ENCODE data around the gene RFPL1. TPM values are rescaled to one million over a fixed set of nuclear protein-coding genes. Genes with fewer than 3 reads are reported as not detected.

The RFPL1 gene
- total RNA-seq, 2 experiments from 2014 or later = not detected

DNA sequence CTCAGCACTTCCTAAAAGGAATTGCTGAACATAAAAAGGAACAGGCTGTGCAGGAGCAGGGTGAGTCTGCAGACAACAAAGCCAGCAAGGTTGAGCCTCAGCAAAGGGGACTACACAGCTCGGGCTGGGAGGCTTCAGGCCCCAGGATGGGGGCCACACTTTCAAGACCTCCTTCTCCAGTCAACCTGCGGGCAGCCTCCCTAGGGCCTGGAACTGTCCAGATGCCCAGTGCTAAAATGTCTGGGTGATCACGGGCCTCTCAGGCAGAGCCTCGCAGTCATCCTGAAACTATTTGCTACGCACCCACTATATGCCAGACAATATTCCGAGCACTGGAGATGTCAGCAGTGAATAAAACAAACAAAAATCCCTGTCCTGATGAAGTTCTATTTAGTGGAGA, 37.7 kb downstream of the RFPL1 start:
- TF ChIP-seq, protein P1, sequence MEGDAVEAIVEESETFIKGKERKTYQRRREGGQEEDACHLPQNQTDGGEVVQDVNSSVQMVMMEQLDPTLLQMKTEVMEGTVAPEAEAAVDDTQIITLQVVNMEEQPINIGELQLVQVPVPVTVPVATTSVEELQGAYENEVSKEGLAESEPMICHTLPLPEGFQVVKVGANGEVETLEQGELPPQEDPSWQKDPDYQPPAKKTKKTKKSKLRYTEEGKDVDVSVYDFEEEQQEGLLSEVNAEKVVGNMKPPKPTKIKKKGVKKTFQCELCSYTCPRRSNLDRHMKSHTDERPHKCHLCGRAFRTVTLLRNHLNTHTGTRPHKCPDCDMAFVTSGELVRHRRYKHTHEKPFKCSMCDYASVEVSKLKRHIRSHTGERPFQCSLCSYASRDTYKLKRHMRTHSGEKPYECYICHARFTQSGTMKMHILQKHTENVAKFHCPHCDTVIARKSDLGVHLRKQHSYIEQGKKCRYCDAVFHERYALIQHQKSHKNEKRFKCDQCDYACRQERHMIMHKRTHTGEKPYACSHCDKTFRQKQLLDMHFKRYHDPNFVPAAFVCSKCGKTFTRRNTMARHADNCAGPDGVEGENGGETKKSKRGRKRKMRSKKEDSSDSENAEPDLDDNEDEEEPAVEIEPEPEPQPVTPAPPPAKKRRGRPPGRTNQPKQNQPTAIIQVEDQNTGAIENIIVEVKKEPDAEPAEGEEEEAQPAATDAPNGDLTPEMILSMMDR (IDR thresholded peaks at IDR 0.05) = no peak
- POLR2A ChIA-PET = no interaction called here
- Mint-ChIP-seq H3K27me3 (peaks cover 25% of the 10 kb centered on the region), H3K4me3 (no peak overlapping the region), H3K36me3 (ENCODE audit: low read depth) (peaks cover 3% of the 10 kb centered on the region), H3K9me3 (no peaks in the 10 kb centered on the region), H3K27ac (no peak overlapping the region), H3K4me1 (ENCODE audit: low read depth) (peaks cover 10% of the 10 kb centered on the region)
- DNase-seq (no peak), ATAC-seq (no peak)
- CTCF ChIA-PET = no interaction called here
- intact Hi-C loops (cut with micrococcal nuclease) = no loop called here

DNA sequence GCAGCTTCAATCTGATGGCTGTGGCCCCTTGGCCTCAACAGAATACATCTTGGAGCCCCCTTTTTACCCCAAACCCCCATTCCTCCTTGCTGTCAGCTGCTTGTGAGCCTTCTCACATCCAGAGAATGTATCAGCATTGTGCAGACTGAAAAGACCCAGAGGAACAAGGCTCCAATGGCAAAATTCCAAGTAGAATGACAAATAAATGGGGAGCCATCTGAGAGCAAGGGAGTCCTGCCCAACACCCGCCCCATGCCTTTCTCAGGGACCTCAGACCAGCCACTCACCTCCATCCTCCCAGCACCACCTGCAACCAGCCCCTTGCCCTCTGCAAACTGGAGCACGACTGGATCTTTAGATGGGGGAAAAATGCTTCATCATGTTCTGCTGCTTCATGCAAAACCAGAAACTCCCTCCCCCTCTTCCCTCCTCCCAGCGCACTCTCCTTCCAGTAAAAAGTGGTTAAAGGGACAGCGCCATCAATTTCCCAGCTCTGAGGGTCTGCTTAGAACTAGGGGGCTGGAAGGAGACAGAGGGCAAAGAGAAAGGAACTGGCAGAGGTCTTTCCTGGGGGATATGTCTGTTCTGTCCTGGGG, 39.4 kb downstream of the RFPL1 start:
- Mint-ChIP-seq H3K4me3 (no peak overlapping the region), H3K27me3 (peaks cover 34% of the 10 kb centered on the region), H3K9me3 (no peaks in the 10 kb centered on the region), H3K27ac (no peak overlapping the region), H3K36me3 (ENCODE audit: low read depth) (peaks cover 3% of the 10 kb centered on the region), H3K4me1 (ENCODE audit: low read depth) (peaks cover 14% of the 10 kb centered on the region)
- TF ChIP-seq, protein P1 (IDR thresholded peaks at IDR 0.05) = no peak
- DNase-seq = no peak
- ATAC-seq = no peak
- ChIA-PET CTCF (no interaction called here), POLR2A (no interaction called here)
- intact Hi-C loops (cut with micrococcal nuclease) = no loop called here

DNA sequence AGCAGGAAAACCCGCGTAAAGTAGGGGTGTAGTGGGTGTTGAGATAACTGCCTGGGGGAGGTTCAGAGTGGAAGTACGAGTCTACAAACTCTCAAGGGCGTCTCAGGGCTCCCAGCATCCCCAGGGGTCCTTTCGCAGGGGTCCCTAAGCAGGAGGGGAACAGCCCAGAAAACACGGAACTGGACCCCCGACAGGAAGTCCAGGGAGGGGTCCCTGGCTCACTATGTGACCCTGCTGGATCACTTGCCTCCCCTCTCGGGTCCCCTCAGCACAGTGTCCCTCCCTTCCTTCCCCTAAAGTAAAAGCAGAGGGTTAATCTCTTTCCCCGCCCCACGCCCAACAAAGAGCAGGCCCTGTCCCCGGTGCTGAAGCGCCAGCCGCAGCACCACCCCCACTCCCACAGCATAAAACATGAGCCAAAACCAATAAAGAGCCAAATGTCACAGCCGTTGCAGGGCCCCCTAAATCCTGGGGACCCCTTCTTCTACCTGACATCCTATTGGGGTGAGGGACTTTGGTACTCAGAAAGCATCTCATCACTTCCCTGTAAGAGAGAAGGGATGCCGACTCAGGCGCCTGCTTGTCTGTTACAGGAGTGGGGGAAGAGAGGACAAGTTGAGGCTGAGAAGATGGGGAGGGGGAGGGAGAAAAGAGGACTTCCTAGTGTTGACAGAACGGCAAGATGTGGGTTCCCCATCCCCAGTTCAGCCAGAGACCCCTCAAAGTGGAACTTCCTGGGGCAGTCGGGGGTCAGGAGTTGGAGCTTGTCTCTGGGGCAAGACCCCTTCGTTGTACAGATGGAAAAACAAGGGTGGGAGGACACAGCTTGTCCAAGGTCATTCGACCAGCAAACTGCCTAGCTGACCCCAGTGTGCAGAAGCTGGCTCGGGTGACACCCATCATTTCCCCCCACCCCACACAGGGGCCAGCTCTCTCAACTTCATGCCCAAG, 40.2 kb downstream of the RFPL1 start:
- H3K27me3 Mint-ChIP-seq = peaks cover 34% of the 10 kb centered on the region
- no peak for ATAC-seq
- CTCF ChIA-PET = interaction anchor here (0.9 kb wide), 1 partner anchor 9 kb away, joined by 3 read pairs; no protein-coding TSS in a partner anchor

DNA sequence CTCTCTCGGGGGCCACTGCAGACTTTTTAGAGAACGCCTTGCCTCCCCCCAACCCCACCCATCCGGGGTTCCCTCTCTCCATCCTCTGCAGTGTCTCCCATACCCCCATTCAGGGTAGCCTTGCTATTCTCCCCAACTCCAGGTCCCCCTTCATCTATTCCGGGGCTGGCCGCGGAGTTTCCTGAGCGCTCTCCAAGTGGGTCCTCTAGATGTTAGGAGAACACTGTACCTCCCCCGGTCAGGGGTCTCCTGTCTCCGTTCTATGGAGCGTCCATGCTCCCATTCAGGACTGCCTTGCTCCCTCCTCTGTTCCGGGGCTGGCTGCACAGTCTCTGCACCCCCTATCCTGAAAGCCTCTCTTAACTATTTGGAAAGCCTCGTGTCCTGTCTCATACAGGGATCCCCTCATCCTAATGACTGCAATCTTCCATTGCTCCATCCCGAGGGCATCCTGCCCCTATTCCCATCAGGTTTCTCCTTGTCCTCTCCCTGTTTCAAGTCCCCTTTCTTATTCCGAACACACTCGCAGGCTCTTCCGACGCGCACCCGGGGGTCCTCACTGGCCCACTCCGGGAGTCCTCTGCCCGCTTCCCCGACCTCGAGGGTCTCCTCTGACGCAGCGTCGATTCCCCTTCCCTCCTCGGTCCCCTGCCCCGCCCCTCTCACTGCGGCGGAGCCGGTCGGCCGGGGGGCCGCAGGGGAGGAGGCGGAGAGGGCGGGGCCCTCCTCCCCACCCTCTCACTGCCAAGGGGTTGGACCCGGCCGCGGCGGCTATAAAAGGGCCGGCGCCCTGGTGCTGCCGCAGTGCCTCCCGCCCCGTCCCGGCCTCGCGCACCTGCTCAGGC, 41.3 kb downstream of the RFPL1 start, which contains the start of gene NEFH:
Gene NEFH, plus strand, starts transcription at position 802 of the 845 bp plus-strand sequence. CDS start 45 bp downstream, outside the sequence.
- H3K36me3 Mint-ChIP-seq (ENCODE audit: low read depth) = peaks cover 3% of the 10 kb centered on the region
- ATAC-seq = no peak
- CTCF ChIA-PET = interaction anchor here (0.9 to 2.2 kb wide), 2 partner anchors 9 to 10 kb away, joined by 3 to 6 read pairs; no protein-coding TSS in a partner anchor
- no peaks in the 10 kb centered on the region for H3K9me3 Mint-ChIP-seq
- TF ChIP-seq, protein P1 (IDR thresholded peaks at IDR 0.05) = no peak
- H3K4me1 Mint-ChIP-seq (ENCODE audit: low read depth) = peaks cover 14% of the 10 kb centered on the region
- peaks cover 34% of the 10 kb centered on the region for H3K27me3 Mint-ChIP-seq
- H3K27ac Mint-ChIP-seq = no peak within 1 kb of the TSS
- intact Hi-C loops (cut with micrococcal nuclease) = no loop called here
- no peak for DNase-seq
- peak within 1 kb of the TSS; percentile 73 for H3K4me3 Mint-ChIP-seq
- POLR2A ChIA-PET = interaction anchor here (1.8 kb wide), 1 partner anchor 11 kb away, joined by 5 read pairs; no protein-coding TSS in a partner anchor

More for the DNA sequence above, 40.2 kb downstream of the RFPL1 start:
- TF ChIP-seq, protein P1 (IDR thresholded peaks at IDR 0.05) = no peak
- POLR2A ChIA-PET = no interaction called here
- H3K27ac Mint-ChIP-seq = no peak overlapping the region
- intact Hi-C loops (cut with micrococcal nuclease) = no loop called here
- H3K4me3 Mint-ChIP-seq = no peak overlapping the region
- no peaks in the 10 kb centered on the region for H3K9me3 Mint-ChIP-seq
- H3K4me1 Mint-ChIP-seq (ENCODE audit: low read depth) = peaks cover 14% of the 10 kb centered on the region
- DNase-seq = peak; percentile 40
- H3K36me3 Mint-ChIP-seq (ENCODE audit: low read depth) = peaks cover 3% of the 10 kb centered on the region

All from activated CD8-positive, alpha-beta T cell treated with anti-CD3 and anti-CD28 coated beads for 36 hours (primary cell).